ENCODE data around the gene RGPD8. TPM values are rescaled to one million over a fixed set of nuclear protein-coding genes. Genes with fewer than 3 reads are reported as not detected.
"Not testable (repeated sequence)": the region's sequence is repeated elsewhere in the genome, so short reads cannot be mapped to it uniquely, and the experiment has no call there.

The RGPD8 gene
- polyA plus RNA-seq, 3 donors: 0.29 to 3.4 (median 1.2) TPM

GRCh38 chr2:112434890-112435715, 1.7 kb upstream of the RGPD8 start:
- H3K36me3 ChIP-seq (replicated peaks in 1 of 2; ENCODE audit: control insufficient read depth in 1 of 2, insufficient read depth in 2 of 2, low read length in 2 of 2); DNase-seq; H3K27me3 ChIP-seq (ENCODE audit: control insufficient read depth in 2 of 2, insufficient read depth in 2 of 2, low read length in 2 of 2); H3K36me3 Mint-ChIP-seq; H3K4me3 ChIP-seq (replicated peaks in 1 of 3; ENCODE audit: low read depth in 2 of 3, low read length in 3 of 3); H2AFZ ChIP-seq (ENCODE audit: insufficient read depth, low read depth, low read length, poor library complexity, severe bottlenecking); H3K4me1 Mint-ChIP-seq; H3K9me3 ChIP-seq (replicated peaks in 1 of 2; ENCODE audit: control insufficient read depth in 1 of 2, insufficient read depth in 1 of 2, low read length in 2 of 2); H3K4me1 ChIP-seq (ENCODE audit: control insufficient read depth in 1 of 2, insufficient read depth in 2 of 2, low read length in 2 of 2); H4K20me1 ChIP-seq (ENCODE audit: insufficient read depth, low read length); H3K4me3 Mint-ChIP-seq; H3K27ac Mint-ChIP-seq; H3K9ac ChIP-seq (ENCODE audit: insufficient read depth, low read length, poor library complexity, severe bottlenecking); H3K27ac ChIP-seq (ENCODE audit: low read depth in 1 of 2, low read length in 2 of 2); H3K4me2 ChIP-seq (replicated peaks; ENCODE audit: extremely low read depth, low read length, poor library complexity, severe bottlenecking); H3K27me3 Mint-ChIP-seq (ENCODE audit: low read depth in 3 of 3); H3K9me3 Mint-ChIP-seq: not testable (repeated sequence)
- WGBS (ENCODE audit: insufficient coverage): 96% methylated on average over 22 of the region's 33 CpGs
- peaks cover 13% of the 10 kb centered on the region for H3K79me2 ChIP-seq (ENCODE audit: insufficient read depth, low read length)
- intact Hi-C loops (cut with micrococcal nuclease): loop anchor here (10.0 kb wide), 2 partner anchors 180 to 380 kb away; partner anchors contain the start of genes ZC3H8 (in 2 of the 2) and TMEM87B (in 1 of the 2)

GRCh38 chr2:112433932-112434730, 686 bp upstream of the RGPD8 start:
- Histone ChIP-seq H3K4me2 (replicated peaks; ENCODE audit: extremely low read depth, low read length, poor library complexity, severe bottlenecking) (no peak overlapping the region), H3K9me3 (replicated peaks in 1 of 2; ENCODE audit: control insufficient read depth in 1 of 2, insufficient read depth in 1 of 2, low read length in 2 of 2) (no peaks in the 10 kb centered on the region), H3K36me3 (replicated peaks in 1 of 2; ENCODE audit: control insufficient read depth in 1 of 2, insufficient read depth in 2 of 2, low read length in 2 of 2) (no peaks in the 10 kb centered on the region), H3K4me1 (ENCODE audit: control insufficient read depth in 1 of 2, insufficient read depth in 2 of 2, low read length in 2 of 2) (peaks cover 0 to 5% of the 10 kb centered on the region in 2 donors), H3K4me3 (replicated peaks in 1 of 3; ENCODE audit: low read depth in 2 of 3, low read length in 3 of 3) (no peak overlapping the region), H3K79me2 (ENCODE audit: insufficient read depth, low read length) (peaks cover 13% of the 10 kb centered on the region), H4K20me1 (ENCODE audit: insufficient read depth, low read length) (no peaks in the 10 kb centered on the region), H2AFZ (ENCODE audit: insufficient read depth, low read depth, low read length, poor library complexity, severe bottlenecking) (no peak overlapping the region), H3K27me3 (ENCODE audit: control insufficient read depth in 2 of 2, insufficient read depth in 2 of 2, low read length in 2 of 2) (no peaks in the 10 kb centered on the region), H3K27ac (ENCODE audit: low read depth in 1 of 2, low read length in 2 of 2) (no peak overlapping the region), H3K9ac (ENCODE audit: insufficient read depth, low read length, poor library complexity, severe bottlenecking) (no peak overlapping the region)
- no peak overlapping the region for H3K4me3 Mint-ChIP-seq
- H3K27ac Mint-ChIP-seq: no peak overlapping the region
- no peak for TF ChIP-seq CTCF (IDR thresholded peaks at IDR 0.05)
- H3K9me3 Mint-ChIP-seq: no peaks in the 10 kb centered on the region
- 80% methylated on average over 18 of the region's 31 CpGs for WGBS (ENCODE audit: insufficient coverage)
- peaks cover under 1 to 3% (median 3%) of the 10 kb centered on the region in 3 donors for H3K27me3 Mint-ChIP-seq (ENCODE audit: low read depth in 3 of 3)
- H3K36me3 Mint-ChIP-seq: no peaks in the 10 kb centered on the region
- peaks cover 9% of the 10 kb centered on the region for H3K4me1 Mint-ChIP-seq
- intact Hi-C loops (cut with micrococcal nuclease): loop anchor here (10.0 kb wide), 2 partner anchors 179 to 379 kb away; partner anchors contain the start of genes ZC3H8 (in 2 of the 2) and TMEM87B (in 1 of the 2)
- DNase-seq: peak in 1 of 3 donors; percentile 2

GRCh38 chr2:112432735-112433479, 538 bp downstream of the RGPD8 start:
- peak overlapping the region in 1 of 2 donors; percentile 41 for H3K27ac ChIP-seq (ENCODE audit: low read depth in 1 of 2, low read length in 2 of 2)
- not testable (repeated sequence) for H3K9me3 ChIP-seq (replicated peaks in 1 of 2; ENCODE audit: control insufficient read depth in 1 of 2, insufficient read depth in 1 of 2, low read length in 2 of 2); H3K4me2 ChIP-seq (replicated peaks; ENCODE audit: extremely low read depth, low read length, poor library complexity, severe bottlenecking); H3K4me1 ChIP-seq (ENCODE audit: control insufficient read depth in 1 of 2, insufficient read depth in 2 of 2, low read length in 2 of 2); H3K9me3 Mint-ChIP-seq; H4K20me1 ChIP-seq (ENCODE audit: insufficient read depth, low read length); H3K4me1 Mint-ChIP-seq; H3K27me3 Mint-ChIP-seq (ENCODE audit: low read depth in 3 of 3); H3K36me3 ChIP-seq (replicated peaks in 1 of 2; ENCODE audit: control insufficient read depth in 1 of 2, insufficient read depth in 2 of 2, low read length in 2 of 2); H3K36me3 Mint-ChIP-seq; H3K27me3 ChIP-seq (ENCODE audit: control insufficient read depth in 2 of 2, insufficient read depth in 2 of 2, low read length in 2 of 2)
- H3K4me3 Mint-ChIP-seq: peak overlapping the region; percentile 77 to 78
- DNase-seq: peak; percentile 4 to 19 (median 10)
- H3K9ac ChIP-seq (ENCODE audit: insufficient read depth, low read length, poor library complexity, severe bottlenecking): peak overlapping the region; percentile 40
- H2AFZ ChIP-seq (ENCODE audit: insufficient read depth, low read depth, low read length, poor library complexity, severe bottlenecking): peak overlapping the region; percentile 59
- intact Hi-C loops (cut with micrococcal nuclease): loop anchor here (10.0 kb wide), 2 partner anchors 178 to 378 kb away; partner anchors contain the start of genes ZC3H8 (in 2 of the 2) and TMEM87B (in 1 of the 2)
- H3K27ac Mint-ChIP-seq: peak overlapping the region in 5 of 7 donors; percentile 20 to 70 (median 38)
- WGBS (ENCODE audit: insufficient coverage): under 1% methylated on average over 71 of the region's 98 CpGs
- peak overlapping the region; percentile 43 to 66 (median 54) for H3K4me3 ChIP-seq (replicated peaks in 1 of 3; ENCODE audit: low read depth in 2 of 3, low read length in 3 of 3)
- H3K79me2 ChIP-seq (ENCODE audit: insufficient read depth, low read length): peaks cover 13% of the 10 kb centered on the region
